Activated effector memory CD4-positive, alpha-beta T cell treated with Interleukin-2 at 50 U/mL for 16 hours (primary cell): Measurements from ENCODE around the gene ZBP1.

Experiments used
- DNase-seq: peaks from one replicate; pipeline ENCODE4 v3.0.0-alpha.2; 2020

The ZBP1 gene

GRCh38 chr20:57583289-57584257 lies 36.7 kb downstream of the ZBP1 start:
- DNase-seq, result no peak

GRCh38 chr20:57582432-57583288 lies 37.6 kb downstream of the ZBP1 start:
- DNase-seq, result no peak

GRCh38 chr20:57582029-57582378 lies 38.2 kb downstream of the ZBP1 start:
- no peak for DNase-seq

GRCh38 chr20:57581202-57582028 lies 38.8 kb downstream of the ZBP1 start:
- DNase-seq, result no peak

GRCh38 chr20:57580478-57581201 lies 39.6 kb downstream of the ZBP1 start:
- no peak for DNase-seq

- no peak for DNase-seq
These were observed 40.3 kb downstream of the ZBP1 start for GRCh38 chr20:57579898-57580447.

GRCh38 chr20:57579331-57579897 lies 40.8 kb downstream of the ZBP1 start:
- DNase-seq, result no peak

- no peak for DNase-seq
These were observed 41.6 kb downstream of the ZBP1 start for GRCh38 chr20:57578476-57579165.

GRCh38 chr20:57577679-57578475 lies 42.3 kb downstream of the ZBP1 start:
- DNase-seq, result no peak

GRCh38 chr20:57576617-57577550 lies 43.3 kb downstream of the ZBP1 start:
- no peak for DNase-seq

- no peak for DNase-seq
These were observed 44.2 kb downstream of the ZBP1 start for GRCh38 chr20:57576002-57576401.

GRCh38 chr20:57574954-57575353 lies 45.3 kb downstream of the ZBP1 start:
- DNase-seq, result no peak

GRCh38 chr20:57573894-57574293 lies 46.3 kb downstream of the ZBP1 start:
- DNase-seq, result no peak

- DNase-seq, result no peak
These were observed 47.0 kb downstream of the ZBP1 start for GRCh38 chr20:57573242-57573641.

- DNase-seq, result no peak
These were observed 48.3 kb downstream of the ZBP1 start for GRCh38 chr20:57571782-57572416.

- DNase-seq, result no peak
These were observed 49.3 kb downstream of the ZBP1 start for GRCh38 chr20:57570920-57571319.

GRCh38 chr20:57570145-57570850 lies 49.9 kb downstream of the ZBP1 start:
- DNase-seq, result no peak

GRCh38 chr20:57568960-57569359 lies 51.3 kb downstream of the ZBP1 start:
- DNase-seq, result no peak
